ENCODE data around the gene P4HA1. TPM values are rescaled to one million over a fixed set of nuclear protein-coding genes. Genes with fewer than 3 reads are reported as not detected.

P4HA1 gene
- polyA plus RNA-seq, 10 donors = 49.9 to 84.5 (median 72.8) TPM

- no peak for DNase-seq
These were observed 114.7 kb downstream of the P4HA1 start for GRCh38 chr10:72981882-72982529.

GRCh38 chr10:72981028-72981881 lies 115.4 kb downstream of the P4HA1 start:
- no peak for DNase-seq

- DNase-seq = no peak
These were observed 116.3 kb downstream of the P4HA1 start for GRCh38 chr10:72980348-72980747.

GRCh38 chr10:72979709-72980108 lies 117.0 kb downstream of the P4HA1 start:
- DNase-seq = no peak

- DNase-seq = no peak
These were observed 119.8 kb downstream of the P4HA1 start for GRCh38 chr10:72976886-72977285.

Other genes with a start within 250 kb of the P4HA1 start
- gene OIT3, start 203.1 kb downstream of the P4HA1 start, polyA plus RNA-seq (ENCODE audit: insufficient read length in 10 of 10) = 10 to 100 TPM in 2 of 10 donors, 1 to 10 TPM in 8; 5.7 to 10.9 (median 8.5) TPM
- gene PLA2G12B, start 142.1 kb downstream of the P4HA1 start, polyA plus RNA-seq (ENCODE audit: insufficient read length in 10 of 10) = under 1 TPM in 2 of 10 donors, not detected in 8; 0.14 to 0.18 TPM
- gene NUDT13, start 13.6 kb upstream of the P4HA1 start, polyA plus RNA-seq (ENCODE audit: insufficient read length in 10 of 10) = 1 to 10 TPM; 2.1 to 5.3 (median 2.9) TPM
- gene ECD, start 71.1 kb upstream of the P4HA1 start, polyA plus RNA-seq (ENCODE audit: insufficient read length in 10 of 10) = 10 to 100 TPM; 19.3 to 28.8 (median 23.8) TPM
- 10 to 100 TPM; 16.4 to 37.2 (median 23.6) TPM for gene FAM149B1, start 71.3 kb upstream of the P4HA1 start, polyA plus RNA-seq (ENCODE audit: insufficient read length in 10 of 10)
- 10 to 100 TPM; 17.5 to 27.6 (median 21.0) TPM for gene DNAJC9, start 150.4 kb upstream of the P4HA1 start, polyA plus RNA-seq (ENCODE audit: insufficient read length in 10 of 10)
- gene MRPS16, start 155.8 kb upstream of the P4HA1 start, polyA plus RNA-seq (ENCODE audit: insufficient read length in 10 of 10) = 10 to 100 TPM; 64.2 to 75.7 (median 68.7) TPM